GM19025 (cell line): ENCODE measurements around the gene POU4F3.

Experiments used
- ATAC-seq: cut with Tn5 transposase; IDR thresholded peaks from one replicate; pipeline ENCODE4 v1.9.1; 2021; ENCODE audit warnings: mild to moderate bottlenecking, low read depth, moderate library complexity; ENCODE audit not compliant: unreplicated experiment

POU4F3 gene

DNA sequence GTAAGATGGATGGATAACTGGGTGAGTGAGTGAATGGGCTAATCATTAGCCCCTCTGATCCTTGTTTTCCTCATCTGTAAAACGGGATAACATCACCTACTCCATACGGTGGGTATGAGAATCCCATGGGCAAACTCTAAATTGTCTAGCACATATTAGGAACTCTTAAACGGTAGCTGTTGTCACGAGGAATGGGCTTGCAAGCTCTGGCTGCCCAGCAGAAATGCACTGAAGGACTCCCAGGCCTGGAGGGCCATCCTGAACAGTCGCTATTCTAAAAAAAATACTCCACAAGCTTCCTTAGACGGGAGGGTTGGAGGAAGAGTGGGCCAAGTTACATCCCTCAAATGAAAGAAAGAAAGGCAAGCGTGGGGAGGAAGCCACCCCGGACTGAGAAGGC is 711 bp upstream of the POU4F3 start:
- ATAC-seq, result no peak

DNA sequence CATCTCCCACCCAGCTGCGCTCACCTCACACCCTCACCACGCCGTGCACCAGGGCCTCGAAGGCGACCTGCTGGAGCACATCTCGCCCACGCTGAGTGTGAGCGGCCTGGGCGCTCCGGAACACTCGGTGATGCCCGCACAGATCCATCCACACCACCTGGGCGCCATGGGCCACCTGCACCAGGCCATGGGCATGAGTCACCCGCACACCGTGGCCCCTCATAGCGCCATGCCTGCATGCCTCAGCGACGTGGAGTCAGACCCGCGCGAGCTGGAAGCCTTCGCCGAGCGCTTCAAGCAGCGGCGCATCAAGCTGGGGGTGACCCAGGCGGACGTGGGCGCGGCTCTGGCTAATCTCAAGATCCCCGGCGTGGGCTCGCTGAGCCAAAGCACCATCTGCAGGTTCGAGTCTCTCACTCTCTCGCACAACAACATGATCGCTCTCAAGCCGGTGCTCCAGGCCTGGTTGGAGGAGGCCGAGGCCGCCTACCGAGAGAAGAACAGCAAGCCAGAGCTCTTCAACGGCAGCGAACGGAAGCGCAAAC is 1.1 kb downstream of the POU4F3 start:
- ATAC-seq, result no peak

DNA sequence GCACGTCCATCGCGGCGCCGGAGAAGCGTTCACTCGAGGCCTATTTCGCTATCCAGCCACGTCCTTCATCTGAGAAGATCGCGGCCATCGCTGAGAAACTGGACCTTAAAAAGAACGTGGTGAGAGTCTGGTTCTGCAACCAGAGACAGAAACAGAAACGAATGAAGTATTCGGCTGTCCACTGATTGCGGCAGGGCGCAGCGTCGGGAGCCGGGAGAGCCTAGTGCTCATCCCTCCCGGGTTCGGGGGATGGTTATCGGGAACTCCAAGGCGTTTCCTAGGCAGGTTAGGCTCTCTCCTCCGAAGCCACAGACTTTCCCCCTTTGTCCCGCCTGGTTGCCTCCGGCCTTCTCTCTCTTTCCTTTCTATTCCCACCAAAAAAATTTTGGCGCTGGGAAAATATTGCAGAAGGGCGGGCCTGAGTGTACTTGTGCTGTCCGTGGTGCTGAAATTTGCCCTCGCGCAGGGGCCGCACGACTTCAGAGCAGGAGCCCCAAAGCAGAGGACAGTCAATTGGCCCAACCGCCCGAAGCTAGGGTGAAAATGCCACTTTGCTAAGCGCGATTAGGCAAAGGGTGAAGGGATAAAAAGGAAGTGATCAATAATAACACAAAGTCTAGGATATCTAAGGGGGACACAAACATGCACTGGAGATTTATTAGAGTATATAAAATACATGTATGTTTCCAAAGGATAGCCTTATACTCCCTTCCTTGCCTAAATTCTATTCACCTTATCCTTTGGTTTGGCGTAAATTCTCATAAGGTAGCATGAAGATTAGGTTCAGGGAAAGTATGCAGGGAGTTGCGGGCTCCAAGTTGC is 1.8 kb downstream of the POU4F3 start:
- no peak for ATAC-seq

DNA sequence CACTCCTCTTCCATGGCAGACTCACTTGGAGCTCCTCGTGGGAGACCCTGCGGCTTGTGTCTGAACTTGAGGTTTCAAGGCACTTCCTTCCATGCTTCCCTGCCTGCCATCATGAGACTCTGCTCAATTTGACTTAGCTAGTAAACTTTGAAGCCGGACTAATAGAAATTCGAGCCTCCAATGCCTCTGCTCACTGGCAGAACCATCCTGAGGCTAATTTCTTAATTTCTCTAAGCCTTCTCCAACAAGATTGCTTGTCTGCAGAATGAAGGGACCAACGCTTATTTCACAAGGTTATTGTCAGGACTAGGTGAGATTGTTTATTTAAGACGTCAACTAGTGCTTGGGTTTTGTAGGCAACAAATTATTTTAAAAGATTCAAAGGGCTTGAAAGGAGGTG is 3.2 kb downstream of the POU4F3 start:
- no peak for ATAC-seq

DNA sequence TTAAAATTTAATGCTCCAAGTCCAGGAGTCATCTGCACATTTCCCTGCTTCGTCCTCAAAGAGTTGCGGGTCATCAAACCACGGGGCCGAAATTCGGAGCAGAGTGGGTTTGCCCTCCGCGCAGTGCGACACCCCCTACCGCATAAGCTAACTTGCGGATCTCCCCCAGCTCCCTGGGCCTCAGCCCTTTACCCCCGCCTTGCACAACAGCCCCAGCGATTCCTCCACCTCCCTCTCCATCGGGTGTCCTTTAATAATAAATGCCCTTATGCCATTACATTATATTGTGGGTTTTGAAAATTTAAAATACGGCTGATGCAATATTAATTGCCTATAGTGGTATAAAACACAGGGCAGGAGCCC is 3.9 kb downstream of the POU4F3 start:
- no peak for ATAC-seq

DNA sequence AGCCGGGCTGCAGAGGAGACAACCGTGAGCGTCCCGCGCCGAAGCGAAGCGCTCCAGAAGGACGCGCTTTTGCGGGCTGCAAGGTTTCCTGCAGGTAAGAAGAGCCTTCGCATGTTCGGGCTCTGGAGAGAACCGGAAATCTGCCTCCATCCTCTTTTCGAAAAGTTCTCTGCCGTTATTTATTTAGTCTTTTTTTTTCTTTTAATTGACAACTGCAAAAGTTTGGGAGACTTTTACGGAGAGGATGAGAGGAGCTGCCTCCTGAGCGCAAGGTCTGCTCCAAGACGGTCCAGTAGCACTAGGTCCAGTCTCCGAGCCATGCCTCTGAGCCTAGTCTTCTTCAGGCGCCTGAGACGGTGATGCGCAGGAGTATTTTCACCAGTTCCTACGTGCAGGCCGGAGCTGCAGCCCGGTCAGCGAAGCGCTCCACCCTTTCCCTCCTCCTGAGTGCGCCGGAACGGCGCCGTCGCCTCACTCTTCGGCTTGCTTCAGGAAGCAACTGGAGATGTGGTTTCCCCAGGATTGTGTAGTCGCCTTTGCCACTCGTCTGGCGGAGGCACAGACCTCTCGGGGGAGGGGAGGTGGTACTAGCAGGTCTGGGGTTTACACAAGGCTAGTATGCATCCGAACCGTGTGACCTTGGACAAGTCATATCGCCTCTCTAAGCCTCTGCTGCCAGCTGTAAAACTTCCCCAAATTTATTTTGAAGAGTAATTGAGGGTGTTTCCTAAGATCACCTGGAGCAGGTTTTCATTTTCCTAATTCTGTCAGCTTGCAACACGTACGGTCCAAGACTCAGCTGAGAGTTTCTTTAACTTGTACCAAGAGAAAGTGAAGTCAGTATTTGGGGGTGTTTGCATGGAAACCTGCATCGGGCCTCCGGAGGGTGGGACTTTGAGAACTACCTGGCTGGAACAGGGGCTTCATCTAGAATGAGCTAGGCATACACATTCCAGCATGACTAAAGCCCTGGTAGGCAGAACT is 4.5 kb downstream of the POU4F3 start:
- ATAC-seq, result no peak

DNA sequence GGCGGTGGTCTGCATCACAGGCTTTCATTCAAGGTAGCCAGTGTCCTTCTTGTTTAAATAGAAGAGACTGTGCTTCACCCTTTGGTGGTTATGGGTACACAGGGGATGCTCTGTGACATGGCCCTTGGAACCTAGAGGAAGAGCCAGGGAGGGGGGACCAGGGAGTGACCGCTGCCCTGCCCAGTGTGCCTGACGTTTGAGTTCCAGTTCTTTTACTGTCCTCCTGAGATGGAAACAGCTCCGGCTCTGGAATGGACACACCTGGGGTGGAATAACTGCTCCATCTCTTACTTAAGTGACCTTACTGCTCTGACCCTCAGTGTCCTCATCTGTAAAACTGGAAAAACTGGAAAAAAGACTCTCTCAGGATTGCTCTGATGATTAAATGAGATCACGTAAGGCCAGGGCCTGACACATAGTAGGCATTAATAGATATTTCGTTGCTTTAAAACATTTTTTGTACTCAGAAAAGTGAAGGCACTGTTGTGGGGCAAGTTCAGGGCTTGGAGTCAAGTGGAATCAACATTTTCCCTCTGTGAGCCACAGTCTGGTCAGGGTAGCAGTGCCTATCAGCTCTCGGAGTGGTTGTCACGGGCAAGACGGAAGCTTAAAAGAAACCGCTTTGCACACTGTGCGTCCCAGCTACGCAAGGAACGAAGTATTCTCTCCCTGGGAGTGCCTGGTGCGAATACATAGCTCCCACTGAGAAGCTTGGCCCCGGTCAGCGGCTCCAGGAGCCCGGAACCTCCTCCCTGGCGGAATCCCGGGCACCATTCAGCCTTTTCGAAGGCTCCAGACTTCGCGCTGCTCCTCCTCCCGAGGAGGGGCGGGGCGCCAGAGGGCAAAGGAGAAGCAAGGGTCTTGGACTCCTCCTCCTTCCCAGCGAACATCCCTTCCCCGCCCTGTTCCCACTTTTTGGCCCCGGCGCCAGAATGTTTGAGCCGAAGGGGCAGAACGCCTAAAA is 5.8 kb downstream of the POU4F3 start:
- no peak for ATAC-seq

DNA sequence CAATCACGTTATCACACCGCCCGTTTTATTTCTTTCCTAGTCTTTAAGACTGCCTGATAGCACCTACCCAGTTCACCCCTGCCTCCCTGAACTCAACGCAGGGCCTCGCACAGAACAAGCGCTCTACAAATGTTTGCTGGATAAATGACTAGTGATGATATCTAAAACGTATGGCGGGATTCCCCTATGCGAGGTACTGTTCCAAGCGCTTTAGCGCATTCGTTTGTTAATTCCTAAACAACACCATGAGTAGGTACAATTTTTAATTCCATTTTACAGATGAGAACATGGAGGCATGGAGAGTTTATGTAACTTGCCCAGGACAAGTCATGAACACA is 6.6 kb downstream of the POU4F3 start:
- ATAC-seq, result no peak

DNA sequence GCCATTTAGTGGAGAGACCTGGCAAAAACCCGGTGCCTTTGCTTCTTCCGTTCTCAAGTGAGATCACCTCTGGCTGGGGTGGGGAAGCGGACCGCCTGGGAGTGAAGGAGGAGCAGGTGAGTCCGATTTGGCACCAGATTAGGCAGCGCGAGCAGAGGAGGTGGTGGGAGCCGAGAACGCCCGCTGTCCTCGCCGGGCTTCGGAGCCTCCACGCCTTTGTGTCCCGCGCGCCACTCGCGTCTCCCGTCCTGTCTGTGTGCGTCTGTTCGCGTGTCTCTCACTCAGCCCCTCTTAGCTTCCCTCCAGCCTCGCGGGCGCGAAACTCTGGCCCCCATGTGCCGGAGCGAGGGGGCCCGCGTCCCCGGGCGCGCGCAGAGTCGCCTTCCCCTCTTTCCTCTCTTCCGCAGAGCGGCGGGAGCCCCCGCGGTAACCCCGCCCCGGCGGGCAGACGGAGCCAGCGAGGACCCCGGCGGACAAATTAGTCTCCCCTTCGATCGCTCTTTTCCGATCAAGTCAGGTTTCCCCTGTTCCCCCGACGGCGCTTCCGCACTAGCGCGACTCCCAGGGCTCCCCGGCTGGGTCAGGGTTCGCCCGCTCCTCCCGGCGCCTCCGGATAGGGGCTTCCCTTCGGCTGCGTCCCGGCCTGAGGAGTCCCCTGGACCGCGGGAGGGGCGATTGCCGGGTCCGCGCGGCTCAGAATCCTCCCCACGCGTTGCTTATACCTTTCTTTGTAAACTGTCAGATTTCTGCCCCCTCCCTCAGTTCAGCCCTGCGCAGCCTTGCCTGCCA is 7.1 kb downstream of the POU4F3 start:
- no peak for ATAC-seq

DNA sequence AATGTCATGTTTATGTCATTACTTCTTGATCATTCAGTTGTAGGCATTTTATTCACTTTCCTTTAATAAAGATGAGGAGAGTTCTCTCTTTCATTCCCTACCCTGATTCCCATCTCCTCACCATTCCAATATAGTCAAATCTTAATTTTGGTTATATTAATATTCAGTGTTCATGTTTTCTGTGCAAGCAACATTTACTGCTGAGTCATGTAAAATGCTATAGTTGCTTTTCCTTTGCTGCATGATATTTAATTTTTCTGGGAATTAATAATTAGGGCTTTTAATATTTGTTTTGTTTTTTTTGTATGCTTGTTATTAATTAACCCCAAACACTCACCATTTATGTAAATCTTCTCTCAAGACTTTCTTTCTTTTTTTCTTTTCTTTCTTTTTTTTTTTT is 18.5 kb downstream of the POU4F3 start:
- ATAC-seq, result no peak

DNA sequence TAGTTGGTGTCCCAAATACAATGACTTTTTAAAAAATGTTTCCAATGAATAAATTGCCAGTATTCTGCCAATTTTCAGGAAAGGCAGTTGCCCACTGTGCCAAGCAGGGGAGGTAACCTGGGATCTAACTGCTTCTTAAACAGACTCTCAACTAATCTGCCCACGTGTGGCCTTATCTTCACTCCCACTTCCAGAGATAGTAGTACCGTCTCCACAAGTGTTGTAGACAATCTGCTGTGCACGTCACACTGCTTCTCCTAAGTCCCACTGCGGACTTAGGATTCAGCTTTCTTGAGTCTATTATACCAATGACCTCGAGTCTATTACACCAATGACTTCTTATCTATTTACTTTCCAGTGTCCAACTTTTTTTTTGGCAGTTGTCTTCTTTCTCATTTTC is 21.2 kb downstream of the POU4F3 start:
- no peak for ATAC-seq

DNA sequence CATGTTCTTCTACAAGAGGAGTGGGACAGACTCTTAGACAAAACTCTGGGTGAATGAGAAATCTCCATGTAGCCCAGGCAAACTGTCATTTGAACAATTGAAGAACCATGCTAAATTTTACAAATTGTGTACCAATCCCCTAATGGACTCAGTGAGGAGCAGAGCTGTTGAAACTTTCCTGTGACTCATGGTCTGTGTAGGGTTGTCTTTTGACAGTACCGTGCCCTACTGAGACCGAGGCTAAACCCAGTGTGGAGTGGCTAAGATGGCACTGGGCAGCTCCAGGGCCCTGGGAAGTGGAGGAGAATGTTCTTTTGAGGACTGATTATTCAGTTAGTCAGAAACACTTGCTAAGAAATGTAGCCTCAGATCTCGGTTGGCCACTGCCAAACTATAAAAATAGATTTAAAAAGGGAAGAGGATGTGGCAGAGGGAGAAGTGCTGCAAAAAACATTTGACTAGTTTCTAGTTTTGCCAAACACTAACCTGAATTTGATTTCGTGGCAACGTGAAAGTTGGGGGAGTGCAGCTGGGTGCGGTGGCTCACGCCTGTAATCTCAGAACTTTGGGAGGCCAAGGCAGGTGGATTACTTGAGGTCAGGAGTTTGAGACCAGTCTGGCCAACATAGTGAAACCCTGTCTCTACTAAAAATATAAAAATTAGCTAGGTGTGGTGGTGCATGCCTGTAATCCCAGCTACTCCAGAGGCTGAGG is 24.7 kb downstream of the POU4F3 start:
- no peak for ATAC-seq

DNA sequence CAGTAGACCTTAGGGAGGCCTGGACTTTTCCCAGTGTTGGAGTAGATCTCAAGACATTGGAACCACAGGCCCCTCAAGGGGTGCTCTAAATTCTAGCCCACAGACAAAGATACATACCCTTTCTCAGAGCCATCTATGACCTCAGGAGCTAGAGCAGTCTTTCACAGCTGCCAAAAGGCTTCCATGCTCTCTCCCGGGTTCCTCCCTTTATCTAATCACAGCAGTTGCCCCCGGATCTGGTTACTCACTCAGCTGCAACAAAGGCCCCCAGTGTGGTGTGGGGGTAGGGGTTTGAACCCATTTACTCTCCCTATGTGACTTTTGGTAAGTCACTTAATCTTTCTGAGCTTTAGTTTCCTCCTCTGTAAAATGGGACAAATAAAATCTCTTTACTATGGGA is 27.0 kb downstream of the POU4F3 start:
- no peak for ATAC-seq

DNA sequence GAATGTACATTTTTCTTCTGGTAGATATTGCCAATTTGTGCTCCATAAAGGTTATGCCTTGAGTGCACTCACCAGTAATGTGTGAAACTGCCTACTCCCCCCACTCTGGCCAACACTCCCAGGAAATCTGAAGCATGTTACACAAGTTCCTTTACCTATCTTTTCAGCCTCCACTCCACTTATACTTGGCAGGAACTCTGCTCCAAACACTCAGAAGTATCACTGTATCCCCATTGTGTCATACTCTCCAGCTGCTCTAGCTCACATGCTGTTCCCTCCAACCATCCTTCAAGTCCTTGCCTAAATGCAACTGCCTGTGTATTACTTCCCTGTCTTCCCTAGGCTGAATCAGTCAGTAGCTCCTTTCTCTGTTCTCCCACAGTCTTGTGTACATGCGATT is 28.3 kb downstream of the POU4F3 start:
- ATAC-seq, result no peak

DNA sequence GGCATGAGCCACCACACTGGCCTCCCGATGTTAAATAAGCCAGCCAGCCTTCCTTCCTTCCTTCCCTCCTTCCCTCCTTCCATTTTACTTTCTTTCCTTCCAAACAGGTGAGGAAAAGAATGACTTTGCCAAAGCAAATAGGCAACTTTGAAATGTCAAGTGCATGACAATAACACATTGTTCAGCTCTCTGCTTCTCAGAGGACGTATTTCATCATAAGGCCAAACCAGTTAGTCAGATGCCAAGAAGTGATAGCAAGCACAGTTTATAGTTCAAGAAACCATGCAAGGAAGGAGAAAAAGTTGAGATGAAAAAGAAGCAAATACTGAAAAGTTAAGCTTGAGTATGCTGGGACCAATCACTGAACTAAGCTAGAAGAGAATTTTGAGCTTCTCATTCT is 29.5 kb downstream of the POU4F3 start:
- no peak for ATAC-seq

DNA sequence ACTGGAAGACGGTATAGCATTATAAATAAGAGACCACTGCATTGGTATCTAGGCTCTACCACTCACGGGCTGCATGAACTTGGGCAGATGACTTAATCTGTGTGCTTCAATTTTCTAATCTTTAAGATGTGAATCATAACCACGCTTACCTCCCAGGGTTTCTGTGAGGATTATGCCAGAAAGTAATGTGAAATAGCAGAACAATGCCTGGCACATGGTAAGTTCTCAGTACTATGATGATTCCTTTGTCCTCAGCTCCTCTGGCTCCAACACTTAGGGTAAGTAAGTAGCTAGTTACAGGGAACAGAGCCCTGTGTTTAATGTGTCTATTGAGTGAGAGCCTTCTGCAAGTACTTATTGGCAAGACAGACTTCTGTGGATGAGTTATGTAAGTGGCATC is 31.1 kb downstream of the POU4F3 start:
- no peak for ATAC-seq

DNA sequence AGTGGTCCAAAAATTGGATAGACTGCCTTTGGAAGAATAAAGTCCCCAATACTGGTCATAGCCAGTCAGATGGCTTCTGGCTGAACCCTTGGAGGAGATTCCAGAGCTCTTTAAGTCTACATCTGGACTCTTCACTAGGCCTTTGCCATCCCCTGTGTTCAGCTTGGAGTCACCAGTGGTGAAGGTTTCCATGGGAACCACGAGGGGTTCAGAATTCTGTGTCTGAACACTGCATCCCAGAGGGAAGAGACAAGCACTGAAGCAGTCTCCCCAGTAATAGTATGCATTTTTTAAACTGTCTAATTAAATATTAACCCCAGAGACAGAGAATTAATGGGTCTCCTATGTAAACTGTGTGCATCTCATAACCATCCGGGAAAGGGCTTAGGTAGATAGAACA is 38.2 kb downstream of the POU4F3 start:
- ATAC-seq, result no peak

DNA sequence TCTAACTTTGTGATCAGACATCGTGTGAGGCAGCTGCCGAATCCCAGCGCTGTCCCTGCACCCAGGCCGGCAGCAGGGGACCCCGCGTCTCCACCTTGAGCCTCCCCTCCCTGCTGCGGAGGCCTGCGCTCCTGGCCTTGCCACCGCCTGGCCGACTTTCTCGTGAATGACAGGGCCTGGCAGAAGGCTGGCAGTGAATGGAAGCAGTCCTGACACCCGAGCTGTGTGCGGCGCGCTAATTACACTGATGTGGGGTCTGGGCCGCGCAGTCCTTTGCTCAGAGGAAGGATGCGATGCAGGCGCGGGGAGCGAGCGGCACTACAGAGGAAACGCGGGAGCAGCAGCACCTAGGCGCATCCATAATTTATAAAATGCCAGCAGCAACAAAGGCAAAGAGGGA is 40.3 kb downstream of the POU4F3 start:
- ATAC-seq, result no peak

DNA sequence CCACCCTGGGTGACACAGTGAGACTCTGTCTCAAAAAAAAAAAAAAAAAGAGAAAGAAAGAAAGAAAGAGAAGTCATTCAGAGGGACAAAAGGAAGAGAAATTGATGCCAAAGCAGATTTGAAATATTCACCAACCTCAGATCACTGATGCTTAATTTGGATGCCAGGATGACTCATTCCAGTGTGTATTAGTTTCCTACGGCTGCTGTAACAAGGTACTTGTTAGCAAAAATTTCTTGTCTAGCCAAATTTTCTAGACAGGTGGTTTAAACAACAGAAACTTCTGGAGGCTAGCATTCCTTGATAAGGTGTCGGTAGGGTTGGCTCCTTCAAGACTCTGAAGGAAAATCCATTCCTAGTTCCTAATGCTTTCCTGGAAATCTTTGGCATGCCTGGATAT is 42.1 kb downstream of the POU4F3 start:
- ATAC-seq, result no peak
